IMR-90 (cell line): ENCODE measurements around the gene SLC12A1. TPM values are rescaled to one million over a fixed set of nuclear protein-coding genes. Genes with fewer than 3 reads are reported as not detected.

ENCODE experiments used
- ATAC-seq: fragments of 200-7000 bp; cut with Tn5 transposase; 2 replicates; pipeline ENCODE4 v1.9.1; 2020; ENCODE audit warnings: low read depth, mild to moderate bottlenecking, moderate library complexity
- BruUV-seq: library from RNA; stranded (reverse); fragments of 400-500 nt; replicated peaks from 2 replicates; lab custom pipeline; 2021; lab: Mats Ljungman, UMichigan
- CTCF ChIA-PET: fragments of 300-600 bp; formaldehyde crosslinking; extraction: SDS; loops from one replicate; lab custom pipeline; 2021; ENCODE audit warnings: antibody characterized with exemption; lab: Yijun Ruan, JAX
- POLR2A ChIA-PET: fragments of 300-600 bp; sonication (Branson Sonifier 250); formaldehyde crosslinking; loops from one replicate; lab custom pipeline; 2022; ENCODE audit warnings: antibody characterized with exemption; ENCODE audit not compliant: unreplicated experiment; lab: Charles Lee
- DNase-seq: peaks from one replicate; pipeline ENCODE4 v3.0.0; 2013
- H2AFZ ChIP-seq: replicated peaks from 2 replicates; pipeline ENCODE3; 2013; ENCODE audit warnings: low read length, mild to moderate bottlenecking; ENCODE audit not compliant: poor library complexity
- H2AK5ac ChIP-seq: 2 replicates; pipeline ENCODE4 v1.6.1; 2013; ENCODE audit warnings: low read depth, low read length, inconsistent platforms
- H2AK9ac ChIP-seq: replicated peaks from 2 replicates; pipeline ENCODE3; 2013; ENCODE audit warnings: mild to moderate bottlenecking, low read depth, low read length, moderate library complexity; ENCODE audit not compliant: poor library complexity
- H2BK120ac ChIP-seq: 2 replicates; pipeline ENCODE4 v1.6.1; 2013; ENCODE audit warnings: low read depth, low read length, inconsistent platforms
- H2BK15ac ChIP-seq: 3 replicates; pipeline ENCODE4 v1.6.1; 2013; ENCODE audit warnings: low read depth, low read length, inconsistent platforms
- H2BK20ac ChIP-seq: 2 replicates; pipeline ENCODE4 v1.6.1; 2013; ENCODE audit warnings: low read depth, mild to moderate bottlenecking, inconsistent platforms, low read length, moderate library complexity
- H2BK5ac ChIP-seq: 2 replicates; pipeline ENCODE4 v1.6.1; 2013; ENCODE audit warnings: mild to moderate bottlenecking, low read depth, low read length, inconsistent platforms; ENCODE audit not compliant: poor library complexity, severe bottlenecking
- H3K14ac ChIP-seq: replicated peaks from 2 replicates; pipeline ENCODE4 v1.6.1; 2013; ENCODE audit warnings: low read depth, low read length, inconsistent platforms
- H3K18ac ChIP-seq: 2 replicates; pipeline ENCODE4 v1.6.1; 2013; ENCODE audit warnings: low read depth, low read length, control low read depth
- H3K23ac ChIP-seq: 2 replicates; pipeline ENCODE4 v1.6.1; 2013; ENCODE audit warnings: low read depth, low read length, inconsistent platforms
- H3K27ac ChIP-seq: 2 replicates; pipeline ENCODE4 v1.5.1; 2013; ENCODE audit warnings: mild to moderate bottlenecking, control low read depth, low read length; ENCODE audit not compliant: insufficient read depth
- H3K27me3 ChIP-seq: 2 replicates; pipeline ENCODE4 v1.6.1; 2013; ENCODE audit warnings: low read length; ENCODE audit not compliant: control insufficient read depth, insufficient read depth
- H3K36me3 ChIP-seq: 2 replicates; pipeline ENCODE4 v1.6.1; 2013; ENCODE audit warnings: low read length, mixed read lengths; ENCODE audit not compliant: control insufficient read depth, insufficient read depth
- H3K4ac ChIP-seq: 2 replicates; pipeline ENCODE4 v1.6.1; 2013; ENCODE audit warnings: low read depth, low read length, inconsistent platforms
- H3K4me1 ChIP-seq: 2 replicates; pipeline ENCODE4 v1.6.1; 2013; ENCODE audit warnings: low read length, mixed read lengths; ENCODE audit not compliant: control insufficient read depth, insufficient read depth
- H3K4me2 ChIP-seq: 2 replicates; pipeline ENCODE4 v1.6.1; 2013; ENCODE audit warnings: low read depth, mild to moderate bottlenecking, control low read depth, low read length, moderate library complexity
- H3K4me3 ChIP-seq: 2 replicates; pipeline ENCODE4 v1.5.1; 2013; ENCODE audit warnings: low read depth, mild to moderate bottlenecking, control low read depth, low read length, moderate library complexity; ENCODE audit not compliant: insufficient read depth
- H3K56ac ChIP-seq: 2 replicates; pipeline ENCODE4 v1.6.1; 2013; ENCODE audit warnings: low read length, inconsistent platforms; ENCODE audit not compliant: insufficient read depth; ENCODE audit errors: extremely low read depth
- H3K79me1 ChIP-seq, 2 experiments: 2 replicates each; pipeline ENCODE4 v1.6.1; 2013; ENCODE audit warnings: low read length in 2 of 2, inconsistent platforms in 1 of 2, low read depth in 1 of 2
- H3K9ac ChIP-seq: 2 replicates; pipeline ENCODE4 v1.6.1; 2013; ENCODE audit warnings: low read depth, low read length, control low read depth
- H3K9me1 ChIP-seq: 2 replicates; pipeline ENCODE4 v1.6.1; 2013; ENCODE audit warnings: low read length, inconsistent platforms; ENCODE audit not compliant: insufficient read depth
- H3K9me3 ChIP-seq: 2 replicates; pipeline ENCODE4 v1.6.1; 2013; ENCODE audit warnings: low read length; ENCODE audit not compliant: control insufficient read depth, insufficient read depth
- H4K20me1 ChIP-seq: 2 replicates; pipeline ENCODE4 v1.6.1; 2013; ENCODE audit warnings: low read length, inconsistent platforms; ENCODE audit not compliant: insufficient read depth
- H4K5ac ChIP-seq: 2 replicates; pipeline ENCODE4 v1.6.1; 2013; ENCODE audit warnings: mild to moderate bottlenecking, low read depth, low read length, control low read depth
- H4K8ac ChIP-seq, 2 experiments: 2 replicates each; pipeline ENCODE4 v1.6.1; 2013; ENCODE audit warnings: low read depth in 2 of 2, low read length in 2 of 2, control low read depth in 1 of 2, inconsistent platforms in 1 of 2
- H4K91ac ChIP-seq: 2 replicates; pipeline ENCODE4 v1.6.1; 2013; ENCODE audit warnings: low read depth, low read length, inconsistent platforms; ENCODE audit not compliant: insufficient read depth
- BHLHE40 ChIP-seq: fragments of 150-350 bp; IDR thresholded peaks from 2 replicates; pipeline ENCODE4 v1.6.1; 2016; ENCODE audit warnings: mild to moderate bottlenecking, low read depth, low read length
- CEBPB ChIP-seq: IDR thresholded peaks from 2 replicates; pipeline ENCODE4 v1.6.1; 2012; ENCODE audit warnings: low read depth, low read length, improper control_type of control experiment
- CHD1 ChIP-seq: IDR thresholded peaks from 2 replicates; pipeline ENCODE4 v1.6.1; 2012; ENCODE audit warnings: low read depth, low read length, improper control_type of control experiment
- MAFK ChIP-seq: IDR thresholded peaks from 2 replicates; pipeline ENCODE4 v1.6.1; 2012; ENCODE audit warnings: low read depth, low read length, improper control_type of control experiment
- MAZ ChIP-seq: IDR thresholded peaks from 2 replicates; pipeline ENCODE4 v1.6.1; 2012; ENCODE audit warnings: low read depth, mild to moderate bottlenecking, low read length, improper control_type of control experiment, moderate library complexity, borderline replicate concordance
- MXI1 ChIP-seq: IDR thresholded peaks from 2 replicates; pipeline ENCODE4 v1.6.1; 2012; ENCODE audit warnings: low read depth, mild to moderate bottlenecking, low read length, moderate library complexity, borderline replicate concordance
- RAD21 ChIP-seq: IDR thresholded peaks from 2 replicates; pipeline ENCODE4 v1.6.1; 2012; ENCODE audit warnings: low read length, improper control_type of control experiment
- RCOR1 ChIP-seq: IDR thresholded peaks from 2 replicates; pipeline ENCODE4 v1.6.1; 2012; ENCODE audit warnings: mild to moderate bottlenecking, low read length, improper control_type of control experiment; ENCODE audit not compliant: insufficient replicate concordance
- SMC3 ChIP-seq: fragments of 150-350 bp; IDR thresholded peaks from 2 replicates; pipeline ENCODE4 v1.6.1; 2016; ENCODE audit warnings: low read depth, mild to moderate bottlenecking, antibody characterized with exemption, low read length, moderate library complexity
- WGBS, 2 experiments: methylation state at CpG; one replicate each; pipeline versions ENCODE4 v1.1.5 to v1.1.7; 2013; ENCODE audit warnings: missing lambda C conversion rate in 2 of 2; ENCODE audit not compliant: insufficient read length in 1 of 2; ENCODE audit errors: extremely low coverage in 2 of 2; 5-methylcytosine and 5-hydroxymethylcytosine counted together
- dilution Hi-C: fragments of 300-500 bp; cut with HindIII; formaldehyde crosslinking; loops from one replicate; pipeline ENCODE4 v1.14.3; 2018; ENCODE audit warnings: low sequenced_read_pairs; ENCODE audit not compliant: unreplicated experiment
- in situ Hi-C: fragments of 300-500 bp; cut with MboI; formaldehyde crosslinking; loops from 3 replicates; pipeline ENCODE4 v1.14.3; 2019; ENCODE audit warnings: low sequenced_read_pairs, inconsistent platforms, mixed read lengths
- intact Hi-C: fragments of 100-400 bp; cut with micrococcal nuclease; formaldehyde crosslinking; loops from 2 replicates; pipeline ENCODE4 v1.10.0; 2022
- polyA plus RNA-seq, 3 experiments: library from polyadenylated mRNA; depleted of rRNA; stranded (reverse); fragments of >200 nt; gene quantifications; 2 replicates each; pipeline ENCODE4 v1.2.3, GENCODE V29; 2012; ENCODE audit warnings: low replicate concordance in 1 of 3
- total RNA-seq: library from RNA; depleted of rRNA; stranded (reverse); fragments of >200 nt; gene quantifications from 2 replicates; pipeline ENCODE4 v1.2.3, GENCODE V29; 2012

Gene SLC12A1
- total and polyA plus RNA-seq, 2 of the 4 experiments (the other 2 are of a cell fraction), result not detected

DNA sequence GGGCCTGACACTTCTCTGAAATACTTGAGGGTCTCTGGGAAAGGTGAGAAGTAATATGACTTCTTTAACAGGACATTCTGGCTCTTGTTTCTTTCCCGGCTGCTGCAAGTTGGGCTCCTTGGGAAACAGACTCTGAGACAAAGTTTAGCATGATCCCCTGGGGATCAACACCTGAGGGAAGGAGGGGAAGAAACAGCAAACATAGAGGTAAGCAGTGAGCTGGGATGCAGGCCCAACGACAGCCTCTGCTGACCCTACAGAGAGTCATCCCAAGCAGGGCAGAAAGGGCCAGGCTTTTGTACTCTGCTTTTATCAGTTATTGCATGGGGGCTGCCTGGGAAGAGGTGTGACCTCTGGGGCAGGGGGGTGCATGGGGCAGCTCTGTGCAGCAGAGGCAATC, 98.3 kb downstream of the SLC12A1 start:
- H3K56ac ChIP-seq, result no peak overlapping the region
- no peaks in the 10 kb centered on the region for H3K9me3 ChIP-seq
- H3K79me1 ChIP-seq, result no peaks in the 10 kb centered on the region
- no TSS peak for BruUV-seq
- intact Hi-C loops, result no loop called here
- H3K18ac ChIP-seq, result no peak overlapping the region
- dilution Hi-C loops, result no loop called here
- no peaks in the 10 kb centered on the region for H3K36me3 ChIP-seq
- TF ChIP-seq BHLHE40 (no peak), RAD21 (no peak), CHD1 (no peak), MXI1 (no peak), SMC3 (no peak), CEBPB (no peak), MAZ (no peak), RCOR1 (no peak), MAFK (no peak)
- H3K9me1 ChIP-seq, result no peaks in the 10 kb centered on the region
- H2AK9ac ChIP-seq, result no peak overlapping the region
- no peak overlapping the region for H2BK5ac ChIP-seq
- H2BK20ac ChIP-seq, result no peak overlapping the region
- no peak overlapping the region for H4K5ac ChIP-seq
- no peak overlapping the region for H3K9ac ChIP-seq
- no peak overlapping the region for H2BK120ac ChIP-seq
- no peak overlapping the region for H3K4me2 ChIP-seq
- no peak overlapping the region for H3K4me3 ChIP-seq
- H4K8ac ChIP-seq, result no peak overlapping the region
- no peak overlapping the region for H3K23ac ChIP-seq
- H3K4ac ChIP-seq, result no peak overlapping the region
- CTCF ChIA-PET, result no interaction called here
- no peaks in the 10 kb centered on the region for H4K20me1 ChIP-seq
- no peak overlapping the region for H4K91ac ChIP-seq
- H3K27me3 ChIP-seq, result peaks cover 12% of the 10 kb centered on the region
- no peaks in the 10 kb centered on the region for H3K4me1 ChIP-seq
- H3K14ac ChIP-seq, result no peak overlapping the region
- in situ Hi-C loops, result no loop called here
- no peak for DNase-seq
- H2BK15ac ChIP-seq, result no peak overlapping the region
- no peak overlapping the region for H3K27ac ChIP-seq
- no CpG with 5 or more reads among the region's 2 CpGs for WGBS, 2 experiments
- POLR2A ChIA-PET, result no interaction called here
- H2AFZ ChIP-seq, result no peak overlapping the region
- no peak overlapping the region for H2AK5ac ChIP-seq
- ATAC-seq, result no peak
